ENCODE data around the gene BEGAIN.

DNA sequence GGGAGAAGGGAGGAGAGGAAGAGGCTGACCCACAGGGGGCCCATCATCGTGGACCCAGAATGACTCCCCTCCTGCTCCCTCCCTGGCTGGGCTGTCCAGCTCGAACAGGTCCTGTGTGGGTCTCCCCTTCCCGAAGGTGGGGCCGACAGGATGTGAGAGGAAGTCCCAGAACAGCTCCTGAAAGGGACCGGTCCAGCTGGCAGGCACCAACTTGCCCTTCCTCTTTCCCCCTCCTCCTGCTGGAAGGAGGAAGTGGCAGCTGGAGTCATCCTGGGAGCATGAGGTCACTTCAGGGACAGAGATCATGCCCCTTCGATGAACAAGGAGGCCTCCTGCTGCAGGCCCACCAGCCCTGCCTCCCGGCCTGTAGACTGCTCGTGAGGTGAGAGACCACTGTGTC is 35.0 kb upstream of the BEGAIN start:
- TF ChIP-seq POLR2A (IDR thresholded peaks at IDR 0.05) = no peak
- TF ChIP-seq, protein P1, sequence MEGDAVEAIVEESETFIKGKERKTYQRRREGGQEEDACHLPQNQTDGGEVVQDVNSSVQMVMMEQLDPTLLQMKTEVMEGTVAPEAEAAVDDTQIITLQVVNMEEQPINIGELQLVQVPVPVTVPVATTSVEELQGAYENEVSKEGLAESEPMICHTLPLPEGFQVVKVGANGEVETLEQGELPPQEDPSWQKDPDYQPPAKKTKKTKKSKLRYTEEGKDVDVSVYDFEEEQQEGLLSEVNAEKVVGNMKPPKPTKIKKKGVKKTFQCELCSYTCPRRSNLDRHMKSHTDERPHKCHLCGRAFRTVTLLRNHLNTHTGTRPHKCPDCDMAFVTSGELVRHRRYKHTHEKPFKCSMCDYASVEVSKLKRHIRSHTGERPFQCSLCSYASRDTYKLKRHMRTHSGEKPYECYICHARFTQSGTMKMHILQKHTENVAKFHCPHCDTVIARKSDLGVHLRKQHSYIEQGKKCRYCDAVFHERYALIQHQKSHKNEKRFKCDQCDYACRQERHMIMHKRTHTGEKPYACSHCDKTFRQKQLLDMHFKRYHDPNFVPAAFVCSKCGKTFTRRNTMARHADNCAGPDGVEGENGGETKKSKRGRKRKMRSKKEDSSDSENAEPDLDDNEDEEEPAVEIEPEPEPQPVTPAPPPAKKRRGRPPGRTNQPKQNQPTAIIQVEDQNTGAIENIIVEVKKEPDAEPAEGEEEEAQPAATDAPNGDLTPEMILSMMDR (IDR thresholded peaks at IDR 0.05) = no peak
